Astrocyte of the spinal cord (primary cell): ENCODE data around the gene TSPAN5.

Experiments used
- DNase-seq: peaks from one replicate; pipeline ENCODE4 v3.0.0; 2011; ENCODE audit warnings: low read depth, low spot score
- H3K4me3 ChIP-seq: 2 replicates; pipeline ENCODE4 v1.5.1; 2011; ENCODE audit warnings: low read depth, mild to moderate bottlenecking, low read length, moderate library complexity
- CTCF ChIP-seq: IDR thresholded peaks from 2 replicates; pipeline ENCODE4 v1.5.1; 2012; ENCODE audit warnings: low read depth, mild to moderate bottlenecking, low read length, inconsistent platforms
- in situ Hi-C: cut with HindIII; loops from 2 replicates; pipeline ENCODE4 v1.10.0; 2017; ENCODE audit warnings: low sequenced_read_pairs

The TSPAN5 gene

GRCh38 chr4:98493296-98493695 is 165.1 kb downstream of the TSPAN5 start:
- TF ChIP-seq CTCF, result no peak
- DNase-seq, result no peak
- in situ Hi-C loops, result no loop called here
- H3K4me3 ChIP-seq, result no peak overlapping the region

- TF ChIP-seq CTCF, result no peak
- peak; percentile 82 for DNase-seq
- in situ Hi-C loops, result no loop called here
- H3K4me3 ChIP-seq, result no peak overlapping the region
Observed at GRCh38 chr4:98491899-98492559, 166.4 kb downstream of the TSPAN5 start.

GRCh38 chr4:98490251-98490650 is 168.2 kb downstream of the TSPAN5 start:
- no peak for TF ChIP-seq CTCF
- in situ Hi-C loops, result no loop called here

GRCh38 chr4:98485816-98486345 is 172.5 kb downstream of the TSPAN5 start:
- no peak for DNase-seq
- H3K4me3 ChIP-seq, result no peak overlapping the region
- in situ Hi-C loops, result no loop called here
- TF ChIP-seq CTCF, result no peak

More at GRCh38 chr4:98490251-98490650, 168.2 kb downstream of the TSPAN5 start:
- no peak overlapping the region for H3K4me3 ChIP-seq
- DNase-seq, result no peak

- in situ Hi-C loops, result no loop called here
Observed at GRCh38 chr4:98484031-98484430, 174.4 kb downstream of the TSPAN5 start.

More at GRCh38 chr4:98484031-98484430, 174.4 kb downstream of the TSPAN5 start:
- peak; percentile 53 for DNase-seq
- H3K4me3 ChIP-seq, result no peak overlapping the region
- TF ChIP-seq CTCF, result no peak
